ENCODE measurements around the gene SORCS2.
A peak's percentile ranks its signal among the peaks of the same experiment; 100 is the strongest.

SORCS2 gene

DNA sequence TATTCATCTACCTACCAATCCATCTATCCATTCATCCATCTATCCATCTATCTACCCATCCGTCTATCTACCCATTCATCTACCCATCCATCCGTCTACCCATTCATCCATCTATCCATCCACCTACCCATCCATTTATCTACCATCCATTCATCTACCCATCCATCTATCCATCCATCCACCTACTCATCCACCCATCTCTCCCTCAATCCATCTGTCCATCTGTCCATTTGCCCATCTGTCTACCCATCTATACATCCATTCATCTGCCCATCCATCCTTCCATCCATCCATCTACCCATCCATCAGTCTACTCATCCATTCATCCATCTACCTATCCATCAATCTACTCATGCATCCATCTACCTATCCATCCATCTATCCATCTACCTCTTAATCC is 369.2 kb downstream of the SORCS2 start:
- TF ChIP-seq, protein P1, sequence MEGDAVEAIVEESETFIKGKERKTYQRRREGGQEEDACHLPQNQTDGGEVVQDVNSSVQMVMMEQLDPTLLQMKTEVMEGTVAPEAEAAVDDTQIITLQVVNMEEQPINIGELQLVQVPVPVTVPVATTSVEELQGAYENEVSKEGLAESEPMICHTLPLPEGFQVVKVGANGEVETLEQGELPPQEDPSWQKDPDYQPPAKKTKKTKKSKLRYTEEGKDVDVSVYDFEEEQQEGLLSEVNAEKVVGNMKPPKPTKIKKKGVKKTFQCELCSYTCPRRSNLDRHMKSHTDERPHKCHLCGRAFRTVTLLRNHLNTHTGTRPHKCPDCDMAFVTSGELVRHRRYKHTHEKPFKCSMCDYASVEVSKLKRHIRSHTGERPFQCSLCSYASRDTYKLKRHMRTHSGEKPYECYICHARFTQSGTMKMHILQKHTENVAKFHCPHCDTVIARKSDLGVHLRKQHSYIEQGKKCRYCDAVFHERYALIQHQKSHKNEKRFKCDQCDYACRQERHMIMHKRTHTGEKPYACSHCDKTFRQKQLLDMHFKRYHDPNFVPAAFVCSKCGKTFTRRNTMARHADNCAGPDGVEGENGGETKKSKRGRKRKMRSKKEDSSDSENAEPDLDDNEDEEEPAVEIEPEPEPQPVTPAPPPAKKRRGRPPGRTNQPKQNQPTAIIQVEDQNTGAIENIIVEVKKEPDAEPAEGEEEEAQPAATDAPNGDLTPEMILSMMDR (conservative IDR thresholded peaks at IDR 0.05) = no peak
- H3K27ac ChIP-seq = no peak overlapping the region

DNA sequence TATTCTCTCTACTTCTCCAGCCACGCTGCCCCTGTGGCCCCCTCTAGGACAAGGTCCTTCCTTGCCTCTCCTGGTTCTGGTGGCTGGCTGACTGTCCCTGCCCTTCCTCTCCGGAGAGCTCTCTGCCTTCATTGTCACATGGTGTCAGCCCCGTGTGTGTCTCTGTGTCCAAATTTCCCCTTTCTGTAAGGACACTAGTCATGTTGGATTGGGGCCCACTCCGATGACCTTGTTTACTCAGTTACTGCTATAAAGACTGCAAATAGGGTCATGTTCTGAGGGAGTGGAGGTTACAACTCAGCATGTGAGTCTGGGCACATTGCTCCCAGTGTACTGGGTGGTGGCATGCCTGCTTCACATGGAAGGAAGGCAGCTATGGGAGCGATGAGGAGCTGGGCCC is 371.9 kb downstream of the SORCS2 start:
- TF ChIP-seq, protein P1 (conservative IDR thresholded peaks at IDR 0.05) = no peak
- H3K27ac ChIP-seq = peak overlapping the region; percentile 4; the same call in 1 of the 2 replicates

DNA sequence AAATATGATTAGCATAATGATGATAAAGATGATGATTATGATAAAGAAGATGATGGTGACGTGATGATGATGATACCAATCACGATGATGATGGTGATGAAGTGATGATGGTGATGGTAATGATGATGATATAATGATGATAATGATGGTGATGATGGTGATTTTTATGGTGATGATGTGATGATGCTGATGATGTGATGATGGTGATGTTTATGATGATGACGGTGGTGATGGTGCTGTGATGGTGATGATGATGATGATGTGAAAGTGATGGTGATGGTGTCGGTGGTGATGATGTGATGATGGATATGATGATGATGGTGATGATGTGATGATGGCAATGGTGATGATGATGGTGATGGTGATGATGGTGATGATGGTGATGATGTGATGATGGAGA is 373.1 kb downstream of the SORCS2 start:
- H3K27ac ChIP-seq = no peak overlapping the region
- TF ChIP-seq, protein P1 (conservative IDR thresholded peaks at IDR 0.05) = no peak

DNA sequence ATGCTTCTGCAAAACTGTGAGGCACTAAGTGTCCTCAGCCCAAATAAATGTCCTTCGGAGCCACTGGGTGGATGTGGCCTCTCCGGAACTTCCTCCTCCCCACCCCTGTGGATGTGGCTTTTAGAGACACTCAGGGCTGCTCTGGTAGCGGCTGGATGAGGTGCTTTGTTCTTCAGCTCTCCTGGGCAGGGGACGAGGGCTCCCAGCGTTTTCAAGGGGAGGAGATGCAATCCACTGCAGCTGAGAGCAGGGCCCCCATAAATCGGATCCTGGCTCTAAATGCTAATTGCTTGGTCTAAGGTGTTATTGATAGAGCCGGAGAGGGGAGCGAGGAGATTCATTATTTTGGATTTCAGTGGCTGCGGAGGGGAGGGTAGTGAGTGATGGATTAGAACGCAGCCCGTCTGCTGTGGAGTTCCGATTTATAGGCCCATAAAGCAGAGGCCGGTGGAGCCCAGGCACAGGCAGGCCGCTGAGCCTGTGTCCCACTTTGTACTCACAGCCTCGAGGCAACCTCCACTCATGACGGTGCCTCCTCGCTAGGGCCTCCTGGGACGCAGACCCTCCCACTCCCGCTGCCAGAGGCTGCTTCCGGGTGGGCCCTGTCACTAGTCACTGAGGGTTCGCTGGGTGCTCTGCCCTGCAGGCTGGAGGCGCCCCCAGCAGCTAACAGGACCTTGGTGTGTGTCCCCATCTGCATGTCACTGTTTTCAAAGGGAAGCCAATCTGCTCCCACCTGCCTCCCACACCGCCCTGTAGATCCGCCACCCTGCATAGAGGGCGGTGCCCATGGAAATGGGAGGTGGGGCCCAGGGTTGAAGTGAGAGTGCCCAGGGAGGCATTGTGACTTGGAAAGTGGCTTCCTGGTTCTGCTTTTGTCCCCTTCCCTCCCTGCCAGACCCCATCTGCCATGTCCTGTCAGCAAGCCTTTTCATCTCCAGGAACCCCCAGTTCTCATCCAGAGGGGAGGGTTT is 377.8 kb downstream of the SORCS2 start:
- H3K27ac ChIP-seq = no peak overlapping the region
- TF ChIP-seq, protein P1 (conservative IDR thresholded peaks at IDR 0.05) = no peak

DNA sequence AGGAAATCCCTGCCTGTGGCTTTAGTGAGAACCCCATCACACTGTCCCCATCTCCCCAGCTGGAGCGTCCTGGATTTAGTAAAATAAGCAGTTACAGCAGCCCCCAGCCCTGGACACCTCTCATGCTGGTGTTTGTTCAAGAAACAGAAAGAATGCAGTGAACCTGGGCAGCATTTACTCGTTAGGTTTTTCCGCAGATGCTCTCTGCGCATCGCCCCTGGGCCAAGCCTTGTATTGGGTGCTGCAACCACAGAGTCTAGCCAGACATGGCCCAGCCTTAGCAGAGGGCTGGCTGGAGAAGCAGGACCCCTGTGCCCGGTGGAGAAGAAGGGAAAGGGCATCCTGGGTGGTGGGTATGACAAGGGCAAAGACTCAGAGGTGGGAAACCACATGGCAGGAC is 378.7 kb downstream of the SORCS2 start:
- TF ChIP-seq, protein P1 (conservative IDR thresholded peaks at IDR 0.05) = no peak
- no peak overlapping the region for H3K27ac ChIP-seq

DNA sequence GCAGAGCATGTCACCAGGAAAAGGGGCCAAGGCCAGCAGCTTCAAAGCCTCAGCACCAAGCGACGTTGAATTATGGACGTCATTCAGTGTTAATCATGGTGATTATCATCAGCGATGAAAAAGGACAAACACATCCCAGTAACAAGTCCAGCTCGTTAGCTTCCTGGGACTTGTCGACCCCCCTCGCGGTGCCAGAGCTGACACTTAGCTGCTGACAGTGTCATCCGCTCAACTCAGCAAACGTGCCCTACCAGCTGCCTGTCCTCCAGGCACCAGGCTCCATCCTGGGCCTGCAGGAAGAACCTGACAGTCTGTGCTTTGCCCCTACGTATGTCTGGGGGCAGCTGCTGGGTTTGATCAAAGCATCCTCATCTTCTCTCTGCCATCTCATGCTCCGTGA is 379.4 kb downstream of the SORCS2 start:
- H3K27ac ChIP-seq = no peak overlapping the region
- TF ChIP-seq, protein P1 (conservative IDR thresholded peaks at IDR 0.05) = no peak

DNA sequence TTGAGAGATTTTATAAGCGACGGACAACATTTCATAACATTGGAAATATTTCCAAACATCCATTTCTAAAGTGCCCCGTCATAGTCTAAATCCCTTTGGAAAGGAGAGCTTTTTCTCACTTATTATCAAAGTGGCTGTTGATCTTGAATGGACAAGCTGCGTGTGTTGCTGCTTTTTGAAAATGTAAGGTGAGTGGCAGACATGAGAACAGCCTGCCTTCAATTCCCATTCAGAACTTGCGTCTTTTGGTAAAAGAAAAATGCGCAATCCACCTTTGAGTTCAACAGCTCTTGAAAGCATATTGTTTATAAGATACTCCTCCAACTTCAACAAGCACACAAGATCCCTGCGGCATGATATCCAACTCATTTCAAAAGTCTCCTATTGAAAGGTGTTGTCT is 380.6 kb downstream of the SORCS2 start:
- TF ChIP-seq, protein P1 (conservative IDR thresholded peaks at IDR 0.05) = no peak
- H3K27ac ChIP-seq = no peak overlapping the region
